Type B pancreatic cell (in vitro differentiated cells): ENCODE measurements around the gene SLC25A1. TPM values are rescaled to one million over a fixed set of nuclear protein-coding genes. Genes with fewer than 3 reads are reported as not detected.

Source experiments
- DNase-seq: peaks from one replicate; pipeline ENCODE4 v3.0.0; 2021; ENCODE audit warnings: mixed read lengths; ENCODE audit not compliant: unreplicated experiment; ENCODE audit errors: extremely low spot score
- H3K27ac Mint-ChIP-seq: 2 replicates; pipeline ENCODE4 v1.8.0; 2021; ENCODE audit warnings: mild to moderate bottlenecking, mixed read lengths
- H3K27me3 Mint-ChIP-seq: 2 replicates; pipeline ENCODE4 v1.8.0; 2021; ENCODE audit warnings: mixed read lengths
- H3K36me3 Mint-ChIP-seq: 2 replicates; pipeline ENCODE4 v1.8.0; 2021; ENCODE audit warnings: mixed read lengths
- H3K4me1 Mint-ChIP-seq: one replicate; pipeline ENCODE4 v1.8.0; 2021; ENCODE audit warnings: mixed read lengths; ENCODE audit not compliant: unreplicated experiment
- H3K4me3 Mint-ChIP-seq: 2 replicates; pipeline ENCODE4 v1.8.0; 2021; ENCODE audit warnings: mild to moderate bottlenecking, mixed read lengths
- H3K9me3 Mint-ChIP-seq: 2 replicates; pipeline ENCODE4 v1.8.0; 2021; ENCODE audit warnings: mixed read lengths
- total RNA-seq: library from RNA; stranded (reverse); gene quantifications from 2 replicates; pipeline ENCODE4 v1.2.1, GENCODE V29; 2021; ENCODE audit warnings: low replicate concordance
- TF ChIP-seq, protein P1 (sequence below): fragments of 200-600 bp; sonication (generic); conservative IDR thresholded peaks from 2 replicates; pipeline ENCODE4 v1.5.0; 2021; ENCODE audit warnings: antibody characterized with exemption, mild to moderate bottlenecking

The SLC25A1 gene
- total RNA-seq, 1 donor from 2014 or later = 94.4 TPM

- TF ChIP-seq, protein P1, sequence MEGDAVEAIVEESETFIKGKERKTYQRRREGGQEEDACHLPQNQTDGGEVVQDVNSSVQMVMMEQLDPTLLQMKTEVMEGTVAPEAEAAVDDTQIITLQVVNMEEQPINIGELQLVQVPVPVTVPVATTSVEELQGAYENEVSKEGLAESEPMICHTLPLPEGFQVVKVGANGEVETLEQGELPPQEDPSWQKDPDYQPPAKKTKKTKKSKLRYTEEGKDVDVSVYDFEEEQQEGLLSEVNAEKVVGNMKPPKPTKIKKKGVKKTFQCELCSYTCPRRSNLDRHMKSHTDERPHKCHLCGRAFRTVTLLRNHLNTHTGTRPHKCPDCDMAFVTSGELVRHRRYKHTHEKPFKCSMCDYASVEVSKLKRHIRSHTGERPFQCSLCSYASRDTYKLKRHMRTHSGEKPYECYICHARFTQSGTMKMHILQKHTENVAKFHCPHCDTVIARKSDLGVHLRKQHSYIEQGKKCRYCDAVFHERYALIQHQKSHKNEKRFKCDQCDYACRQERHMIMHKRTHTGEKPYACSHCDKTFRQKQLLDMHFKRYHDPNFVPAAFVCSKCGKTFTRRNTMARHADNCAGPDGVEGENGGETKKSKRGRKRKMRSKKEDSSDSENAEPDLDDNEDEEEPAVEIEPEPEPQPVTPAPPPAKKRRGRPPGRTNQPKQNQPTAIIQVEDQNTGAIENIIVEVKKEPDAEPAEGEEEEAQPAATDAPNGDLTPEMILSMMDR = no peak
- DNase-seq = no peak
- Mint-ChIP-seq H3K4me3 (no peak overlapping the region), H3K4me1 (no peaks in the 10 kb centered on the region), H3K9me3 (no peaks in the 10 kb centered on the region), H3K27me3 (no peaks in the 10 kb centered on the region), H3K27ac (no peak overlapping the region), H3K36me3 (peaks cover 3% of the 10 kb centered on the region)
Observed at GRCh38 chr22:19224557-19224956, 46.0 kb upstream of the SLC25A1 start.

DNA sequence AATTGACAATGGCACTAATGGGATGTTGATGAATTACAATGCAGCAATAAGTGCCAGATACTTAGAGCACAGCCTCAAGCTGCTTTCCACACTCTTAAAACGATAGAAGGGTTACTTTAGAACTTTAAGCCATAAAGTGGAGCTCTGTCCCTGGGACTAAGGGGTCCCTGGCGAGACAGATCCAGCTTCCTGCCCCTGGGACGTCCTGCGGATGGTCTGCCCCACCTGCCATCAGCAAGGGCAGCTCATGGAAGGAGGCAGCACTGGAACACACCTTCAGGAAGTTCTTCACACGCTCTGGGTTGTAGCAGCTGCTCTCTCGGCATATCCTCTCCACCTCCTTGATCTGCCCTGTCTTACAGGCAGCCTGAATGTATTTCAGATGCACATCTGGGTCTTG, 45.1 kb upstream of the SLC25A1 start:
- Mint-ChIP-seq H3K4me3 (no peak overlapping the region), H3K36me3 (no peaks in the 10 kb centered on the region), H3K4me1 (no peaks in the 10 kb centered on the region), H3K9me3 (no peaks in the 10 kb centered on the region), H3K27me3 (no peaks in the 10 kb centered on the region), H3K27ac (no peak overlapping the region)
- no peak for DNase-seq
- TF ChIP-seq, protein P1 = no peak

DNA sequence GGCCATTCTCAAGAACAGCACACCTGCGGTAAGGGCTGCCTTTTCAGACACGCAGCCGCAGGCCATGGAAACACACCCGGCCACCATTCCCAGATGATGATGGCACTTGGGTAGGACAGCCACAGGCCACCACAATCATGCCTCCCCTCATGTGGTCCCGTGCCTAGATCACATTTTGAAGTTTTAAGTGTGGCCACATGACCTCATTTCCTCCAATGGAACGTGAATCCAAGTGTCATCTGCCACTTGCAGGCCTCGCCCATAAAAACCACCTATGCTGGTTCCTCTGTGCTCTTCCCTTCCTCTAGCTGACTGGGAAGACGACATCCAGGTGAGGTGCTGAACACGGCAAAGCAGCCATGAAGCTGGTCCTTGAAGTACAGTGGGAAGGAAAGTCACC, 44.6 kb upstream of the SLC25A1 start:
- TF ChIP-seq, protein P1 = no peak

GRCh38 chr22:19222242-19223005, 43.9 kb upstream of the SLC25A1 start:
- Mint-ChIP-seq H3K9me3 (no peaks in the 10 kb centered on the region), H3K4me1 (peaks cover 5% of the 10 kb centered on the region), H3K27ac (no peak overlapping the region), H3K36me3 (peaks cover 3% of the 10 kb centered on the region), H3K4me3 (no peak overlapping the region), H3K27me3 (no peaks in the 10 kb centered on the region)
- no peak for DNase-seq
- TF ChIP-seq, protein P1 = no peak

More for the DNA sequence above, 44.6 kb upstream of the SLC25A1 start:
- peaks cover under 1% of the 10 kb centered on the region for H3K4me1 Mint-ChIP-seq
- H3K9me3 Mint-ChIP-seq = no peaks in the 10 kb centered on the region
- DNase-seq = no peak
- no peak overlapping the region for H3K4me3 Mint-ChIP-seq
- no peak overlapping the region for H3K27ac Mint-ChIP-seq
- no peaks in the 10 kb centered on the region for H3K27me3 Mint-ChIP-seq
- H3K36me3 Mint-ChIP-seq = no peaks in the 10 kb centered on the region

DNA sequence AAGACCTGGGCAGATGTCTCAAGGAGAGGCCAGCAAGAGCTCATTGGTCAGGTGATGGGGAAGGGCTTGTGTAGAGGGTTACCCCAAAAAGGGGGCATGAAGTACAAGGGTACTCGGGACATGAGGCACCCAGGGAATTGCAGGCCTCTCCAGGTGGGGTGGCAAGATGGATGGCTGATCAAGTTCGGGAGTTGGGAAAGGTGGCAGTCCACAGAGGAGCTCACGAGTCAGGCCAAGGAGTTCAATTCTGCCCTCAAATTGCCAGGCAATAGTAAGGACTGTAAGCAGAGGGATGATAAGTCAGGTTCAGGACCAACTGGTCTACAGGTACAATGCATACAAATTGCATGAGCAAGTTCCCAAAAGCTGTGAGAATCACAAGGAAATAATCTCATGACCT, 42.3 kb upstream of the SLC25A1 start:
- no peak overlapping the region for H3K4me3 Mint-ChIP-seq
- no peak overlapping the region for H3K27ac Mint-ChIP-seq
- H3K36me3 Mint-ChIP-seq = peaks cover 3% of the 10 kb centered on the region
- H3K4me1 Mint-ChIP-seq = peaks cover 5% of the 10 kb centered on the region
- DNase-seq = no peak
- no peaks in the 10 kb centered on the region for H3K9me3 Mint-ChIP-seq
- TF ChIP-seq, protein P1 = no peak
- no peaks in the 10 kb centered on the region for H3K27me3 Mint-ChIP-seq
